Measurements from ENCODE around the gene ANKRD13A. TPM values are rescaled to one million over a fixed set of nuclear protein-coding genes. Genes with fewer than 3 reads are reported as not detected.

Gene ANKRD13A
- polyA plus RNA-seq, 1 donor = 29.3 TPM

- no peaks in the 10 kb centered on the region for H3K27me3 ChIP-seq (ENCODE audit: control insufficient read depth, insufficient read depth, low read length)
- peaks cover 7% of the 10 kb centered on the region for H3K4me1 ChIP-seq (ENCODE audit: control insufficient read depth, insufficient read depth, low read length)
- H3K4me3 ChIP-seq (ENCODE audit: low read length) = peak overlapping the region; percentile 86
- H3K36me3 ChIP-seq (ENCODE audit: control insufficient read depth, insufficient read depth, low read length) = peaks cover 12% of the 10 kb centered on the region
- no peaks in the 10 kb centered on the region for H3K9me3 ChIP-seq (ENCODE audit: control insufficient read depth, low read depth, low read length)
- DNase-seq = peak; percentile 31 to 61
- 73% methylated on average over 3 of the region's 6 CpGs for WGBS (ENCODE audit: insufficient coverage, low lambda C conversion rate)
- peak overlapping the region; percentile 47 for H3K27ac ChIP-seq (ENCODE audit: low read length)
Observed at GRCh38 chr12:109994401-109995175, 4.6 kb upstream of the ANKRD13A start.

- H3K4me1 ChIP-seq (ENCODE audit: control insufficient read depth, insufficient read depth, low read length) = peaks cover 10% of the 10 kb centered on the region
- H3K27ac ChIP-seq (ENCODE audit: low read length) = peak overlapping the region; percentile 47
- H3K9me3 ChIP-seq (ENCODE audit: control insufficient read depth, low read depth, low read length) = no peaks in the 10 kb centered on the region
- peak overlapping the region; percentile 86 for H3K4me3 ChIP-seq (ENCODE audit: low read length)
- WGBS (ENCODE audit: insufficient coverage, low lambda C conversion rate) = no CpG with 5 or more reads among the region's 6 CpGs
- no peak for DNase-seq
- peaks cover 8% of the 10 kb centered on the region for H3K36me3 ChIP-seq (ENCODE audit: control insufficient read depth, insufficient read depth, low read length)
- no peaks in the 10 kb centered on the region for H3K27me3 ChIP-seq (ENCODE audit: control insufficient read depth, insufficient read depth, low read length)
Observed at GRCh38 chr12:109995361-109995685, 3.9 kb upstream of the ANKRD13A start.

- no peaks in the 10 kb centered on the region for H3K27me3 ChIP-seq (ENCODE audit: control insufficient read depth, insufficient read depth, low read length)
- H3K4me3 ChIP-seq (ENCODE audit: low read length) = peak within 1 kb of the TSS; percentile 86
- H3K9me3 ChIP-seq (ENCODE audit: control insufficient read depth, low read depth, low read length) = no peaks in the 10 kb centered on the region
- DNase-seq = peak; percentile 92
- WGBS (ENCODE audit: insufficient coverage, low lambda C conversion rate) = no CpG with 5 or more reads among the region's 65 CpGs
- peaks cover 13% of the 10 kb centered on the region for H3K4me1 ChIP-seq (ENCODE audit: control insufficient read depth, insufficient read depth, low read length)
- peaks cover 6% of the 10 kb centered on the region for H3K36me3 ChIP-seq (ENCODE audit: control insufficient read depth, insufficient read depth, low read length)
- H3K27ac ChIP-seq (ENCODE audit: low read length) = peak within 1 kb of the TSS; percentile 47
Observed at GRCh38 chr12:109995686-109996482, 3.3 kb upstream of the ANKRD13A start, which contains the start of gene GIT2. Gene GIT2, minus strand, starts transcription at chr12:109996368. Its CDS starts 144 bp downstream, at chr12:109996224.

- DNase-seq = no peak
- peaks cover 13% of the 10 kb centered on the region for H3K4me1 ChIP-seq (ENCODE audit: control insufficient read depth, insufficient read depth, low read length)
- H3K9me3 ChIP-seq (ENCODE audit: control insufficient read depth, low read depth, low read length) = no peaks in the 10 kb centered on the region
Observed at GRCh38 chr12:109996483-109996853, 2.8 kb upstream of the ANKRD13A start.

GRCh38 chr12:109997393-109997792, 1.8 kb upstream of the ANKRD13A start:
- no peaks in the 10 kb centered on the region for H3K27me3 ChIP-seq (ENCODE audit: control insufficient read depth, insufficient read depth, low read length)
- no peak for DNase-seq
- no peaks in the 10 kb centered on the region for H3K9me3 ChIP-seq (ENCODE audit: control insufficient read depth, low read depth, low read length)
- no peak overlapping the region for H3K27ac ChIP-seq (ENCODE audit: low read length)
- H3K4me3 ChIP-seq (ENCODE audit: low read length) = no peak overlapping the region
- H3K4me1 ChIP-seq (ENCODE audit: control insufficient read depth, insufficient read depth, low read length) = peaks cover 13% of the 10 kb centered on the region
- no peaks in the 10 kb centered on the region for H3K36me3 ChIP-seq (ENCODE audit: control insufficient read depth, insufficient read depth, low read length)
- 100% methylated on average over 3 of the region's 4 CpGs for WGBS (ENCODE audit: insufficient coverage, low lambda C conversion rate)

More at GRCh38 chr12:109996483-109996853, 2.8 kb upstream of the ANKRD13A start:
- Histone ChIP-seq H3K4me3 (ENCODE audit: low read length) (peak overlapping the region; percentile 86), H3K27me3 (ENCODE audit: control insufficient read depth, insufficient read depth, low read length) (no peaks in the 10 kb centered on the region), H3K36me3 (ENCODE audit: control insufficient read depth, insufficient read depth, low read length) (peaks cover 4% of the 10 kb centered on the region), H3K27ac (ENCODE audit: low read length) (no peak overlapping the region)
- 0% methylated on average over 1 of the region's 2 CpGs for WGBS (ENCODE audit: insufficient coverage, low lambda C conversion rate)

- DNase-seq = no peak
- H3K4me1 ChIP-seq (ENCODE audit: control insufficient read depth, insufficient read depth, low read length) = peaks cover 21% of the 10 kb centered on the region
- no peaks in the 10 kb centered on the region for H3K9me3 ChIP-seq (ENCODE audit: control insufficient read depth, low read depth, low read length)
- no peaks in the 10 kb centered on the region for H3K27me3 ChIP-seq (ENCODE audit: control insufficient read depth, insufficient read depth, low read length)
- peak overlapping the region; percentile 56 for H3K4me3 ChIP-seq (ENCODE audit: low read length)
- WGBS (ENCODE audit: insufficient coverage, low lambda C conversion rate) = no CpG with 5 or more reads among the region's 9 CpGs
- H3K36me3 ChIP-seq (ENCODE audit: control insufficient read depth, insufficient read depth, low read length) = peaks cover under 1% of the 10 kb centered on the region
- H3K27ac ChIP-seq (ENCODE audit: low read length) = no peak overlapping the region
Observed at GRCh38 chr12:109998241-109998903, 858 bp upstream of the ANKRD13A start.

GRCh38 chr12:109999649-109999971, 380 bp downstream of the ANKRD13A start:
- Histone ChIP-seq H3K36me3 (ENCODE audit: control insufficient read depth, insufficient read depth, low read length) (peaks cover 3% of the 10 kb centered on the region), H3K27ac (ENCODE audit: low read length) (no peak overlapping the region), H3K27me3 (ENCODE audit: control insufficient read depth, insufficient read depth, low read length) (no peaks in the 10 kb centered on the region), H3K4me1 (ENCODE audit: control insufficient read depth, insufficient read depth, low read length) (peaks cover 15% of the 10 kb centered on the region), H3K4me3 (ENCODE audit: low read length) (peak overlapping the region; percentile 64), H3K9me3 (ENCODE audit: control insufficient read depth, low read depth, low read length) (no peaks in the 10 kb centered on the region)
- no peak for DNase-seq
- WGBS (ENCODE audit: insufficient coverage, low lambda C conversion rate) = no CpG with 5 or more reads among the region's 27 CpGs

- Histone ChIP-seq H3K4me1 (ENCODE audit: control insufficient read depth, insufficient read depth, low read length) (peaks cover 15% of the 10 kb centered on the region), H3K27ac (ENCODE audit: low read length) (no peak overlapping the region), H3K9me3 (ENCODE audit: control insufficient read depth, low read depth, low read length) (no peaks in the 10 kb centered on the region), H3K4me3 (ENCODE audit: low read length) (peak overlapping the region; percentile 64), H3K36me3 (ENCODE audit: control insufficient read depth, insufficient read depth, low read length) (peaks cover 3% of the 10 kb centered on the region), H3K27me3 (ENCODE audit: control insufficient read depth, insufficient read depth, low read length) (no peaks in the 10 kb centered on the region)
- peak in 1 of 2 donors; percentile 36 for DNase-seq
- WGBS (ENCODE audit: insufficient coverage, low lambda C conversion rate) = 0% methylated on average over 10 of the region's 17 CpGs
Observed at GRCh38 chr12:109999983-110000505, 814 bp downstream of the ANKRD13A start.

GRCh38 chr12:110001596-110001995, 2.4 kb downstream of the ANKRD13A start:
- no peaks in the 10 kb centered on the region for H3K27me3 ChIP-seq (ENCODE audit: control insufficient read depth, insufficient read depth, low read length)
- H3K9me3 ChIP-seq (ENCODE audit: control insufficient read depth, low read depth, low read length) = no peaks in the 10 kb centered on the region
- WGBS (ENCODE audit: insufficient coverage, low lambda C conversion rate) = no CpG with 5 or more reads among the region's 4 CpGs
- H3K36me3 ChIP-seq (ENCODE audit: control insufficient read depth, insufficient read depth, low read length) = peaks cover 3% of the 10 kb centered on the region
- H3K4me3 ChIP-seq (ENCODE audit: low read length) = no peak overlapping the region
- H3K4me1 ChIP-seq (ENCODE audit: control insufficient read depth, insufficient read depth, low read length) = peaks cover 17% of the 10 kb centered on the region
- H3K27ac ChIP-seq (ENCODE audit: low read length) = peak overlapping the region; percentile 13
- DNase-seq = no peak
